Small intestine (tissue), 7 donors: ENCODE results near the gene COL13A1. TPM values are rescaled to one million over a fixed set of nuclear protein-coding genes. Genes with fewer than 3 reads are reported as not detected.

Experiments used
- DNase-seq, 2 donors: peaks; one replicate each; pipeline versions ENCODE4 v3.0.0 to v3.0.0-alpha.2; 2013
- FAIRE-seq: peaks from 2 replicates; lab custom pipeline; 2012; peaks lifted over from hg19 to GRCh38; lab: Jason Lieb, UNC
- H3K27ac ChIP-seq, 3 donors: one replicate each; pipeline ENCODE4 v1.5.1; 2013; ENCODE audit warnings: low read length in 2 of 3, mild to moderate bottlenecking in 2 of 3, control low read depth in 1 of 3, inconsistent platforms in 1 of 3, low read depth in 1 of 3, moderate library complexity in 1 of 3
- H3K27me3 ChIP-seq, 3 donors: one replicate each; pipeline ENCODE4 v1.6.1; 2013; ENCODE audit warnings: low read length in 3 of 3, inconsistent platforms in 1 of 3; ENCODE audit not compliant: control insufficient read depth in 3 of 3, insufficient read depth in 3 of 3
- H3K36me3 ChIP-seq, 3 donors: one replicate each; pipeline ENCODE4 v1.6.1; 2013; ENCODE audit warnings: low read length in 3 of 3, inconsistent platforms in 1 of 3, low read depth in 1 of 3, mild to moderate bottlenecking in 1 of 3, moderate library complexity in 1 of 3; ENCODE audit not compliant: control insufficient read depth in 3 of 3, insufficient read depth in 2 of 3
- H3K4me1 ChIP-seq, 3 donors: one replicate each; pipeline ENCODE4 v1.6.1; 2013; ENCODE audit warnings: low read length in 2 of 3, inconsistent platforms in 1 of 3, low read depth in 1 of 3, mild to moderate bottlenecking in 1 of 3, moderate library complexity in 1 of 3; ENCODE audit not compliant: control insufficient read depth in 3 of 3, insufficient read depth in 2 of 3
- H3K4me3 ChIP-seq, 3 donors: one replicate each; pipeline ENCODE4 v1.5.1; 2013; ENCODE audit warnings: low read length in 3 of 3, control low read depth in 1 of 3, inconsistent platforms in 1 of 3, low read depth in 1 of 3, mild to moderate bottlenecking in 1 of 3, moderate library complexity in 1 of 3
- H3K9me3 ChIP-seq, 2 donors: one replicate each; pipeline ENCODE4 v1.6.1; 2013; ENCODE audit warnings: low read depth in 1 of 2, low read length in 1 of 2; ENCODE audit not compliant: control insufficient read depth in 2 of 2, insufficient read depth in 1 of 2
- WGBS, 3 donors: extraction: QIAGEN DNeasy Blood & Tissue Kit; methylation state at CpG; one replicate each; pipeline ENCODE4 v1.1.7; 2013; 5-methylcytosine and 5-hydroxymethylcytosine counted together
- polyA plus RNA-seq, 4 donors: library from polyadenylated mRNA; stranded (reverse) in 3 of 4; unstranded in 1 of 4; fragments of 200-250 nt in 3 of 4; fragments of 120-200 nt in 1 of 4; gene quantifications; one replicate each; pipeline versions ENCODE4 v1.2.1 to v1.2.3, GENCODE V29; 2013
- donor health status: healthy with polysubstance abuse.
- donor health status: control.
- donor health status: control.
- donor health status: Bipolar disorder and iron deficiency.
- donor health status: healthy.

Gene COL13A1
- polyA plus RNA-seq, 4 donors = 0.45 to 6.6 (median 0.60) TPM

GRCh38 chr10:69965086-69965485 is 163.4 kb downstream of the COL13A1 start:
- DNase-seq (no peak), FAIRE-seq (no peak)
- no peaks in the 10 kb centered on the region for H3K9me3 ChIP-seq
- H3K27me3 ChIP-seq = peaks cover 0 to 4% (median 0%) of the 10 kb centered on the region in 3 donors
- peaks cover 0 to 14% (median 0%) of the 10 kb centered on the region in 3 donors for H3K4me1 ChIP-seq
- WGBS, 3 donors = 57 to 75% (median 59%) methylated on average over 3 of the region's 3 CpGs
- H3K4me3 ChIP-seq = no peak overlapping the region
- peaks cover 0 to 2% (median 0%) of the 10 kb centered on the region in 3 donors for H3K36me3 ChIP-seq
- H3K27ac ChIP-seq = no peak overlapping the region

DNA sequence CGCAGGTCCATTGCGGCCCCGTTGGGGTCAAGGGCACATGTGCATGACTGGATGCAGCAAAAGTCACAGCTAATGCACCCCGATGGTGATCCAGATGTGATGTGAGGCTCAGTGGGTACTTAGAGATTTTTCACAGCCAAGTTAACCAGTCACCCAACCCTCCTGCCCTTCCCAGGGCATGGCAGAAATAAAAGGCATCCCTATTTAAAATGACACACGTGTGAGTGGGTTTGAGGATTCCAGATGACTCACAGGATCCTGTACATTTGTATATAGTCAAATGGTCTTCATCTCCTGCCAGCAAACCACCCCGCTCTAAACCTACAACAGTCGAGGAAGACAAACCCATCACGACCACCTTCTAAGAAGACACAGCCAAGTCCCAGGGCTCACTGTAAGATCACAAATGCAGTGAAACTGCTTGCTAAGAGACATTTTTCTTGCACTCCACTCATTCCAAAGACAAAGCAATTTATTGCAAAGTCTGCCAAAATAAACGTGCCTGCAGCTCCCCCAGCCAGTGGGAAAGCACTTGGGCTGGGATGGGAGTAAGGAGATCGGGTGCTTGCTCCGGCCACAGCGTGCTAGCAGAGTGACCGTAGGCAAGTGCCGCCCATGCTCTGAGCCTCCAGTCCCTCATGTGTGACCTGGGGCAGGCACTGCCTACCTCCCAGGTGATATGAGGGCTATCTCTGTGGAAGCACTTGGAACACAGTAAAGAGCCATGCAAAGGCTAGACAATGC is 164.4 kb downstream of the COL13A1 start:
- DNase-seq (no peak), FAIRE-seq (no peak)
- WGBS, 3 donors = 66 to 77% (median 72%) methylated on average over 14 of the region's 14 CpGs
- H3K4me1 ChIP-seq = peaks cover 0 to 7% (median 0%) of the 10 kb centered on the region in 3 donors
- no peaks in the 10 kb centered on the region for H3K36me3 ChIP-seq
- peaks cover 0 to 4% (median 0%) of the 10 kb centered on the region in 3 donors for H3K27me3 ChIP-seq
- no peaks in the 10 kb centered on the region for H3K9me3 ChIP-seq
- no peak overlapping the region for H3K27ac ChIP-seq
- H3K4me3 ChIP-seq = no peak overlapping the region

- WGBS, 3 donors = 54 to 69% (median 63%) methylated on average over 3 of the region's 3 CpGs
- H3K9me3 ChIP-seq = no peaks in the 10 kb centered on the region
- no peaks in the 10 kb centered on the region for H3K36me3 ChIP-seq
- H3K4me1 ChIP-seq = no peaks in the 10 kb centered on the region
- H3K4me3 ChIP-seq = no peak overlapping the region
- H3K27ac ChIP-seq = no peak overlapping the region
- FAIRE-seq (no peak), DNase-seq (peak in 1 of 2 donors; percentile 28)
- peaks cover 0 to 4% (median 0%) of the 10 kb centered on the region in 3 donors for H3K27me3 ChIP-seq
Observed at GRCh38 chr10:69968830-69969229, 167.1 kb downstream of the COL13A1 start.

DNA sequence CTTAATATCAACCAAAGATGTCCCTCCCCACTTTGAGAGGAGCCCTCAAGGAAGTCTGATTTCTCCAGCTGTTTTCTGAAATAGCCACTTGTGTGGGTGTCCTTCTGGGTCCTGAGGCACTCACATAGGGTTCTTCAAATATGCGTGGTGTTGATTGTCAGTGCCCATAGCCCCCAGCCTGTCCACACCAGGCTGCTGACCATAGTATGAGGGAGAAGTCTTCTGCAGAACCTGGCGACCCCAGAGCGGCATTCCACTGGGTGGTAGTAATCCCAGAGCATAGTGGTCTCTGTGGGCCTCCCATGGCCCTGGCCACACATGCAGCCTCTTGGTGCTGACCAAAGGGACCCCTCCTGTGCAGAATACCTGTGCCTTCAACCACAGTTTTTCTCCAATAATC is 168.3 kb downstream of the COL13A1 start:
- no peaks in the 10 kb centered on the region for H3K4me1 ChIP-seq
- FAIRE-seq = no peak
- no peak overlapping the region for H3K27ac ChIP-seq
- no peaks in the 10 kb centered on the region for H3K9me3 ChIP-seq
- H3K27me3 ChIP-seq = peaks cover 0 to 4% (median 0%) of the 10 kb centered on the region in 3 donors
- no peaks in the 10 kb centered on the region for H3K36me3 ChIP-seq
- 72 to 87% (median 83%) methylated on average over 3 of the region's 3 CpGs for WGBS, 3 donors
- DNase-seq = no peak
- H3K4me3 ChIP-seq = no peak overlapping the region

GRCh38 chr10:69972981-69973397 is 171.3 kb downstream of the COL13A1 start:
- Histone ChIP-seq H3K27me3 (peaks cover 0 to 4% (median 0%) of the 10 kb centered on the region in 3 donors), H3K9me3 (peaks cover 0 to 7% of the 10 kb centered on the region in 2 donors), H3K4me1 (no peaks in the 10 kb centered on the region), H3K4me3 (no peak overlapping the region), H3K36me3 (no peaks in the 10 kb centered on the region), H3K27ac (no peak overlapping the region)
- WGBS, 3 donors = 69 to 86% (median 74%) methylated on average over 3 of the region's 3 CpGs
- FAIRE-seq (no peak), DNase-seq (no peak)

GRCh38 chr10:69973678-69974077 is 172.0 kb downstream of the COL13A1 start:
- DNase-seq (no peak), FAIRE-seq (no peak)
- Histone ChIP-seq H3K27me3 (peaks cover 0 to 4% (median 0%) of the 10 kb centered on the region in 3 donors), H3K4me3 (no peak overlapping the region), H3K36me3 (no peaks in the 10 kb centered on the region), H3K9me3 (peaks cover 0 to 12% of the 10 kb centered on the region in 2 donors), H3K27ac (no peak overlapping the region), H3K4me1 (no peaks in the 10 kb centered on the region)

DNA sequence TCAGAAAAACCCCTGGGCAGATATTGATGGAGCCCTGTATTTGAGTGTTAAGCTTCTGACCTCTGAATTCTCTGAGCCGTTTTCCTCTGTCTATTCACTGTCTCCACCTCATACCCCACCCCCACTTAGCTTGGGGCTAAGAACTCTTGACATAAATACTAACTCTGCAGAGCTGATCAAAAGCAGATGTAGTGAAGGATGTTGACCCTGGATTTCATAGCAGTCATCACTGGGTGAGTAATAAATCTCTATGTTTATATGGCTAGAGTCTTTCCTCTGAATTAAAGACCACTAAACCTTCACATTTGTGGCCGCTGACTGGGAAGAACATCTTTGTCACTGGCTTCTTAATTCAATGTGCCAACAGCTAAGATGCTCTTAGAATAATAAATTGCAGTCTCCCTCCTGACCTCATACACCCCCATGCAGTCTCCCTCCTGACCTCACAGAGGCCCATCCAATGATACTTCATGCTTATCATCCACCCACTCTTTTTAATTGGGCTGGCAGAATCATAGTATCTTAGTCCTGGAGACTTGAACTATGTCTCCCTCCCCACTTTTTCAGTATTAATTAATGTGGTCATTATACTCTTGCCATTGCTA is 172.9 kb downstream of the COL13A1 start:
- H3K9me3 ChIP-seq = peaks cover 0 to 19% of the 10 kb centered on the region in 2 donors
- no peak overlapping the region for H3K4me3 ChIP-seq
- peaks cover 0 to 3% (median 1%) of the 10 kb centered on the region in 3 donors for H3K27me3 ChIP-seq
- no peaks in the 10 kb centered on the region for H3K4me1 ChIP-seq
- H3K36me3 ChIP-seq = no peaks in the 10 kb centered on the region
- WGBS, 3 donors = 38 to 42% (median 39%) methylated on average over 2 of the region's 2 CpGs
- no peak for DNase-seq
- H3K27ac ChIP-seq = no peak overlapping the region
- FAIRE-seq = no peak

- no peak overlapping the region for H3K27ac ChIP-seq
- FAIRE-seq (no peak), DNase-seq (no peak)
- H3K4me1 ChIP-seq = no peaks in the 10 kb centered on the region
- 19 to 47% (median 29%) methylated on average over 3 of the region's 3 CpGs for WGBS, 3 donors
- H3K4me3 ChIP-seq = no peak overlapping the region
- peaks cover 0 to 36% of the 10 kb centered on the region in 2 donors for H3K9me3 ChIP-seq
- H3K27me3 ChIP-seq = peaks cover 0 to 1% (median 0%) of the 10 kb centered on the region in 3 donors
- H3K36me3 ChIP-seq = no peaks in the 10 kb centered on the region
Observed at GRCh38 chr10:69976795-69977546, 175.3 kb downstream of the COL13A1 start.
